Skeletal muscle satellite cell (primary cell): ENCODE data around the gene SLITRK1.

Experiments used
- H3K27me3 ChIP-seq: 2 replicates; pipeline ENCODE4 v1.7.0; 2013; ENCODE audit warnings: low read length; ENCODE audit not compliant: control insufficient read depth, insufficient read depth
- H3K36me3 ChIP-seq: 2 replicates; pipeline ENCODE4 v1.7.0; 2013; ENCODE audit warnings: mild to moderate bottlenecking, control low read depth, low read length; ENCODE audit not compliant: insufficient read depth
- H3K4me1 ChIP-seq: 2 replicates; pipeline ENCODE4 v1.7.0; 2013; ENCODE audit warnings: low read length; ENCODE audit not compliant: control insufficient read depth, insufficient read depth
- H3K4me2 ChIP-seq: 2 replicates; pipeline ENCODE4 v1.7.0; 2013; ENCODE audit warnings: mild to moderate bottlenecking, low read length
- H3K4me3 ChIP-seq: 2 replicates; pipeline ENCODE4 v1.7.0; 2013; ENCODE audit warnings: low read length
- H3K9ac ChIP-seq: 2 replicates; pipeline ENCODE4 v1.7.0; 2013; ENCODE audit warnings: mild to moderate bottlenecking, low read depth, low read length, moderate library complexity
- H3K9me3 ChIP-seq: replicated peaks from 2 replicates; pipeline ENCODE4 v1.7.0; 2013; ENCODE audit warnings: mild to moderate bottlenecking, control low read depth, low read length

The SLITRK1 gene

GRCh38 chr13:83845106-83845505, 37.2 kb downstream of the SLITRK1 start:
- no peaks in the 10 kb centered on the region for H3K9me3 ChIP-seq
- H3K27me3 ChIP-seq: no peaks in the 10 kb centered on the region
- no peak overlapping the region for H3K4me3 ChIP-seq

GRCh38 chr13:83839146-83839545, 43.1 kb downstream of the SLITRK1 start:
- H3K27me3 ChIP-seq: no peaks in the 10 kb centered on the region
- no peaks in the 10 kb centered on the region for H3K9me3 ChIP-seq
- H3K4me2 ChIP-seq: no peak overlapping the region
- no peak overlapping the region for H3K9ac ChIP-seq
- H3K36me3 ChIP-seq: no peaks in the 10 kb centered on the region
- H3K4me3 ChIP-seq: no peak overlapping the region
- no peaks in the 10 kb centered on the region for H3K4me1 ChIP-seq

More at GRCh38 chr13:83845106-83845505, 37.2 kb downstream of the SLITRK1 start:
- Histone ChIP-seq H3K4me2 (no peak overlapping the region), H3K4me1 (no peaks in the 10 kb centered on the region), H3K9ac (no peak overlapping the region), H3K36me3 (no peaks in the 10 kb centered on the region)

GRCh38 chr13:83831796-83832195, 50.5 kb downstream of the SLITRK1 start:
- no peaks in the 10 kb centered on the region for H3K4me1 ChIP-seq
- no peaks in the 10 kb centered on the region for H3K36me3 ChIP-seq
- no peak overlapping the region for H3K9ac ChIP-seq
- no peak overlapping the region for H3K4me3 ChIP-seq
- no peaks in the 10 kb centered on the region for H3K27me3 ChIP-seq
- H3K4me2 ChIP-seq: no peak overlapping the region
- H3K9me3 ChIP-seq: no peaks in the 10 kb centered on the region

GRCh38 chr13:83829810-83830209, 52.5 kb downstream of the SLITRK1 start:
- no peaks in the 10 kb centered on the region for H3K36me3 ChIP-seq
- H3K4me1 ChIP-seq: no peaks in the 10 kb centered on the region
- H3K27me3 ChIP-seq: no peaks in the 10 kb centered on the region
- no peak overlapping the region for H3K4me3 ChIP-seq
- H3K9me3 ChIP-seq: no peaks in the 10 kb centered on the region
- H3K9ac ChIP-seq: no peak overlapping the region
- no peak overlapping the region for H3K4me2 ChIP-seq

GRCh38 chr13:83827338-83827737, 54.9 kb downstream of the SLITRK1 start:
- no peak overlapping the region for H3K4me2 ChIP-seq
- H3K9me3 ChIP-seq: peaks cover 5% of the 10 kb centered on the region
- H3K4me3 ChIP-seq: no peak overlapping the region
- no peaks in the 10 kb centered on the region for H3K27me3 ChIP-seq
- no peaks in the 10 kb centered on the region for H3K4me1 ChIP-seq
- H3K36me3 ChIP-seq: no peaks in the 10 kb centered on the region
- H3K9ac ChIP-seq: no peak overlapping the region
